EH (cell line): ENCODE results near the gene IRF1.

Experiments
- DNase-seq: peaks from one replicate; pipeline ENCODE4 v3.0.0-alpha.2; 2015; ENCODE audit warnings: low read depth

Gene IRF1

GRCh38 chr5:132474131-132474723 lies 16.3 kb downstream of the IRF1 start:
- DNase-seq, result no peak

DNA sequence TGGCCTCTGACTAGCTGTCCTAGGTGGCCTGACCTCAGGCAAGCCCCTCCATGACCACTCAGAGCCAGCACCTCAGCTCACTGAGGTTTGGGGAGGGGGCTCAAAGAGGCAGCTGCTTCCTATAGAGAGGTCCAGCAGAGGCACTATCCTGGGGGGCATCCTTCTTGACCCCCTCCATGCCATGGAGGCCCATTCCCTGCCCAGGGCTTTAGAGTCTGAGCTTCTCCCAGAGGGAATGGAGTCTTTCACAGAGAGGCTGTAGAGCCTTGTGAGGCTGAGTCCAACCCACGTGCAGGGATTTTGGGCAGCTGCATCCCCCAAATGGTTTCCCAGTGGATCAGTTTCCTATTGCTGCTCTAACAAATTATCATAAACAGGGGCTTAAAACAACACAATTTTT lies 16.9 kb downstream of the IRF1 start:
- DNase-seq, result no peak

GRCh38 chr5:132473019-132473531 lies 17.5 kb downstream of the IRF1 start:
- no peak for DNase-seq

GRCh38 chr5:132472431-132472830 lies 18.1 kb downstream of the IRF1 start:
- no peak for DNase-seq

DNA sequence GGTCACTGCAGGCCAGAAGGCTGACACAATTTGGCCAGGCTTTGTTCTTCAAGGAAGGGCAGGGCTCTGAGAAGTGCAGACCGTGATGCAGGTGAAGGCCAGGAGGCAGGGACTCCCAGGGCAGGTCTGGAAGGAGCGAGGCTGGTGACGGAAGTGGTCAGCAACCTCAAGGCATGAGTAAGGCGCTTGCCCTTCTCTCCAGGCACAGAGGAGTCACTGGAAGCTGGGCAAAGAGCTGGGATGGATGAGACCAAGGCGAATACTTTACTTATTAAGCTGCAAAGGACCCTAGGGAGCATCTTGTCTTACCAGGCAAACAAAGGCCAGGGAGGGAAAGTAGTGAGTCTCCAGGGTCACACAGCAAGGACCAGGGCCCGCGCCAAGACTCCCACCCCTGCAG lies 18.6 kb downstream of the IRF1 start:
- no peak for DNase-seq

- no peak for DNase-seq
Observed at GRCh38 chr5:132471151-132471907, 19.2 kb downstream of the IRF1 start.

GRCh38 chr5:132470596-132470995 lies 20.0 kb downstream of the IRF1 start:
- no peak for DNase-seq

GRCh38 chr5:132470010-132470392 lies 20.6 kb downstream of the IRF1 start:
- peak; percentile 75 for DNase-seq

DNA sequence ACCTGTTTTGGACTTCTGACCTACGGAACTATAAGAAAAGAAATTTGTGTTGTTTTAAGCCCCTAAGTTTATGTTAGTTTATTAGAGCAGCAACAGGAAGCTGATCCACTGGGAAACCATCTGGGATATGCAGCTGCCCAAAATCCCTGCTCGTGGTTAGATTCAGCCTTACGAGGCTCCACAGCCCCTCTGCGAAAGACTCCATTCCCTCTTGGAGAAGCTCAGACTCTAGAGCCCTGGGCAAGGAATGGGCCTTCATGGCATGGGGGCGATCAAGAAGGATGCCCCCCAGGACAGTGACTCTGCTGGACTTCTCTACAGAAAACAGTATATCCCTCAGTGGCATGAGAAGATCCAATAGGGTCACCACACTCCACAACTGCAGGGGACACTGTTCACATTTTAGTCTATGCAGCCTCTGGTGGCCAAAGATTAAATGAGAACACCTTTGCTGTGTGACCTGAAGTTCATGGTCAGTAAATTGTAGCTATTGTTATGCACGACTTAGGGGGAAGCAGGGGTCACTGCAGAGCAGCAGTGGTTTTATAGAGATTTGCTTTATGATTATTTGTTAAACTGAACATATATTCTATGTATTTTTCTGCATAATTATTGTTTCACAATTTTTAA lies 21.1 kb downstream of the IRF1 start:
- peak; percentile 63 for DNase-seq

DNA sequence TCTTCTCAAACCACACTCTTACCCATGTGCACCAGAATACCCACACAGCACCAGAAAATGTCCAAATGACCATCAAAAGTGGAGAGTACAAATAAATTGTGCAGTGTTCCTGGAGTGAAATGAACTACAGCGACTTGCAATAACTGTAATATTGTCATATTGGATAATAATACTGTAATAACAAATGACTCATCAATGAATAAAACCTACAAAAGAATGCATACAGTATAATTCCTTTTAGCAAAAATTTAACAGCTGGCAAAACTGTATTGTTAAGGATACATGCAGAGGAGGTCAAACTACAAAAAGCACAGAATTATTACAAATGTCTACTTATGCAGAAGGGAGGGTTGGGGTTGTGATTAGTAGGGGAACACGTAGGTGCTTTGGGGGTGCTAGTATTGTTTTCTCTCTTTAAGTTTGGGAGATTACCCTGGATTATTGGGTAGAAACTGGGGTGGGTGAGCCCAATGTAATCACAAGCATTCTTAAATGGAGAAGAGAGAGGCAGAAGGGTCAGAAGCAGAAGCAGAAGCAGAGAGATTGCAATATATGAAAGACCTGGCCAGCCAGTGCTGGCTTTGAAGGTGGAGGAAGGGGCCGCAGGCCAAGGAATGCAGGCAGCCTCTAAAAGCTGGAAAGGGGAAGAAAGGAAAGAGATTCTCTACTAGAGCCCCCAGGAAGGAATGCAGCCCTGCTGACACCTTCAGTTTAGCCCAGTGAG lies 21.8 kb downstream of the IRF1 start:
- DNase-seq, result no peak

- no peak for DNase-seq
Observed at GRCh38 chr5:132467287-132467984, 23.1 kb downstream of the IRF1 start.

GRCh38 chr5:132466433-132467286 lies 23.9 kb downstream of the IRF1 start:
- DNase-seq, result peak; percentile 82

DNA sequence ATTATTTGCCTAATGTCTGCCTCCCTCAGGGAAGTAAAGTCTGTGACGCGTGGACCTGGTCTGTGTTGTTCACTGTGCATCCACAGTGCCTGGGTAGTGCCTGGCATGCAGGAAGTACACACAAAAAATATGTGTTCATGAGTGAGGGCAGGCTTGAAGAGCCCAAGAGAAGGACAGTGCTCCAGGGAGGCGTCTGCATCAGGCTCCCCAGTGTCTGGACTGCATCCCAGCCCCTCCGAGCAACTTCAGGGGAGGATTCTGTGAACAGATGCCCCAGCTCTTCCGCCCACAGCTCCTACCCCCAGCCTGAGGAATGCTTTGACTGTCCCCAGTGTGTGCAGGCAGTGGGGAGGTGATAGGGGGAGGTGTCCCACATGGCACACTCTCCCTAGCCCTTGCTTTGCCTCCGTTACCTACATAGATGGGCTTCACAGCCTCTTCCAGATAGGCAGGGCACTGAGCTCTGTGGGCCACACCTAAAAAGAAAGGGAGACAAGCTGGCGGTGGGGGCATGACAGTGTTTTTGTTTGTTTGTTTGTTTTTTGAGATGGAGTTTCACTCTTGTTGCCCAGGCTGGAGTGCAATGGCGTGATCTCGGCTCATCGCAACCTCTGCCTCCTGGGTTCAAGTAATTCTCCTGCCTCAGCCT lies 25.4 kb downstream of the IRF1 start:
- peak; percentile 54 for DNase-seq

DNA sequence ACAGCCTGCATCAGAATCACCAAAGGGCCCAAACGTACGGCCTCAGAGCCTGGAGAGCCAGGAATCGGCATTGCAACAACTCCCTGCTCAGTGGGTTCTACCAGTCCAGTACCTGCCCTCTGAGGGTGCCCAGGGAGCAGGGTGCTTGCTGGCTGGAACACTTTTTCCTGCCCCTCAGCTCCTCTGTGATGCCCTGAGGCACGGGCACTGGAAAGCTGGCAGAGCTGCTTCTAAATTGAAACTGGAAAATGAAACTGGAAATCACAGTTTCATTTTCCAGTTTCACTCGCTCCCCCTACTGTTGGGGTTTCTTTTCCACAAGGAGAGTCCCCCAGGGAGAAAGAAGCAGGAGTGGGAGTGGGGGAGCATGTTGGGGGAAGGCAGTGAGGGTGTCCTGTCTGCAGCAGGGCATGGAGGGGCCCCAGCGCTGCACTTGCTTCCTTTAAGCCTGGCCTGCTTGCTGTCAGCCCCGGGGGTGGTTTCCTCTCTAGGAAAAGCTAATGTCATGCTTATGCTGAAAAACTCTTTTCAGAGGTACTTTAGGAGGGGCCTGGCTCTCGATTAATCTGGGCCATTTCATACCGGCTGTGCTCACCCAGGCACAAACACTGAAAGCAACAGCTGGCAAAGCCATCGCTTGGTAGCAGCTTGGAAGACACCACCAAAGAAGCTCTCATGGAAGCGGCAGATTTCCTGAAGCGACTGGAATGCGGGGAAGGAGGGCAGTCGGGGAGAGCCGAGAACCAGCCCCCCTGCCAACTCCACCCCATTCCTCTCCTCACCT lies 26.2 kb downstream of the IRF1 start:
- DNase-seq, result peak; percentile 34

GRCh38 chr5:132463811-132464155 lies 26.8 kb downstream of the IRF1 start:
- DNase-seq, result no peak

DNA sequence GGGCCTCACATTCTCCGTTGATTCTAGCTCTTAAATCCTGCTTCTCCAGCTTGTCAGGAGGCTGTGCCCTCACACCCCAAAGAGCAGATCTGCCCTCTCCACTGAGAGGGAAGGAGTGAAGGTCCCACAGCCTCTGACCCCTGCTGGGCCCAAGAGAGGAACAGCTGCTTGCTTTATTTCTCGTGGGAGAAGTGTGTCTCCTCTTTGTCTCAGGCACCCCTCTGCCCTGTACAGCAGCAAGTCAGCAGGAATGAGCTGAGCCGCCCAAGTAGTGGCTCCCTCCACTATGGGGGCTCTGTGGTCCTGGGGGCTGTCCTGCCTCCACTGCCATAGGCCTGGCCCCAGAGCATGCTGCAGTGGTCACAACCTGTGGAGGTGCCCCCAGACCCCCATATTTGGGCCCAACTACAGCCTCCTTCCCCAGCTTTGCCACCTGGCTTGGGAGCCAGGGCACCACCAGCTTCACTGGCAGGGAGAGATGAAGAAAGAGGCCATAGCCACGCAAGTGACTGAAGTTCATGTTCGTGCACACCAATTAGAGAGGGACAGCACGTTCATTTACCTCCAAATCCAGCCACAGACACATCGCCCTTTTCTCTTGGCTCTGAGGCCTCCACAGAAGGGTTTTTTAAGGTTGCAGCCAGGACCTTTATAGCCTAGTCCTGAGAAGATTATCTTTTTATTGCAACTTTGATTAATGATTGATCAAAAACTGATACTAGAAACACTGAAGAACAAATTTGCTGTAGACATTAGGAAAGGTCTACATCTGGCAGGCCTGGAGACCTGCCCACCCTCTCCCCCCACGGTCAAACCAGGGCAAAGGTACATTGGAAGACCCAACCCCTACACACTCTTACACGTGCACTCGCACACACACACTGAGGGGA lies 27.5 kb downstream of the IRF1 start:
- DNase-seq, result no peak

DNA sequence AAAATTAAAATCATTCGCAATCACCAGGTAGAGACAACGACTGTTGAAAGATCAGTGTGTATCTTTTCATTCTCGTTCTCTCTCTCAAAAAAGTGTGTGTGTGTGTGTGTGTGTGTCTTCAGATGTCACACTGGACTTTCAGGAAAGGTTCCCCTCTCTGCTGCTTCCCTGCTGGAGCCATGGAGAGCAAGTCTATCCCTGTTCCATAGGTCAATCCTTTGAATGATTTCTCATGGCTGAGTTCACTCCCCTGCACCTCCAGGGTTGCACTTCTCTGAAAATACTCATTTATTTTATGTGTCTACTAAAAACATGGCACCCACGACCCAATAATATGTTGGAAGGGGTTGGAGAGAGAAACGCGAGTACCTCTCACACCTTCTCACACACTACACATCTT lies 28.2 kb downstream of the IRF1 start:
- no peak for DNase-seq

DNA sequence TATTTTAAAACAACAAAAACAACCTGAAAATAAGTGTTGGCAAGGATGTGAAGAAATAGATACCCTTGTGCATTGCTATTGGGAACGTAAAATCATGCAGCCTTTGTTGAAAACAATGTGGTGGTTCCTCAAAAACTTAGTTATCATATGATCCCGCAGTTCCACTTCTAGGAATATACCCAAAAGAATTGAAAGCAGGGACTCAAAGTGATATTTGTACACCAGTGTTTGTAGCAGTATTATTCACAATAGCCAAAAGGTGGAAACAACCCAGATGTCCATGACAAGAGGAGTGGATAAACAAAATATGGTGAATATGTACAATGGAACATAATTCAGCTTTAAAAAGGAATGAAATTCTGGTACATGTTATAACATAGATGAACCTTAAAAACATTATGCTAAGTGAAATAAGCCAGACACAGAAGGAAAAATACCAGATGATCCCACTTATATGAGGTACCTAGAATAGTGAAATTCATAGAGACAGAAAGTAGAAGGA lies 29.0 kb downstream of the IRF1 start:
- no peak for DNase-seq
